Measurements from ENCODE around the gene PRPS1.
A peak's percentile ranks its signal among the peaks of the same experiment; 100 is the strongest.
"Not testable (repeated sequence)": the region's sequence is repeated elsewhere in the genome, so short reads cannot be mapped to it uniquely, and the experiment has no call there.

Gene PRPS1

GRCh38 chrX:107667426-107667825 is 39.1 kb downstream of the PRPS1 start:
- H3K27me3 ChIP-seq (ENCODE audit: low read depth, low read length), result no peaks in the 10 kb centered on the region
- H3K4me1 ChIP-seq (ENCODE audit: control insufficient read depth in 1 of 2, insufficient read depth in 2 of 2, low read length in 2 of 2), result peaks cover 3 to 4% of the 10 kb centered on the region in 2 donors
- H3K4me3 ChIP-seq (ENCODE audit: low read depth in 1 of 2, low read length in 2 of 2), result no peak overlapping the region
- H3K9me3 ChIP-seq (ENCODE audit: control insufficient read depth in 1 of 2, low read length in 2 of 2), result no peaks in the 10 kb centered on the region
- H3K36me3 ChIP-seq (ENCODE audit: control insufficient read depth in 1 of 2, insufficient read depth in 2 of 2, low read length in 2 of 2), result no peaks in the 10 kb centered on the region
- H3K27ac ChIP-seq (ENCODE audit: low read length), result no peak overlapping the region

DNA sequence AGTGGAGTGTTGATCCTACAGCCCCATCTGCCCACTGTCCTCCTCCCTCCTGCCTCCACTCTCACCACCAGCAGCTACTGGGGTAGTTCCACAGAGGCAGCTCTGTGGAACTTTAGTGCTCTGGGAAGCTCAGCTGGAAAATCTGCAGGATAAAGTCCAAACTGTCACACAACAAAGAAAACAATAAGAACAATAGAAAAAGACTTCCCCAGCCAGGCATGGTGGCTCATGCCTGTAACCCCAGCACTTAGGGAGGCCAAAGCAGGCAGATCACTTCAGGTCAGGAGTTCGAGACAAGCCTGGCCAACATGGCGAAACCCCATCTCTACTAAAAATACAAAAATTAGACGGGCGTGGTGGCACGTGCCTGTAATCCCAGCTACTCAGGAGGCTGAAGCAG is 40.4 kb downstream of the PRPS1 start:
- not testable (repeated sequence) for H3K4me3 ChIP-seq (ENCODE audit: low read depth in 1 of 2, low read length in 2 of 2); H3K27ac ChIP-seq (ENCODE audit: low read length); H3K36me3 ChIP-seq (ENCODE audit: control insufficient read depth in 1 of 2, insufficient read depth in 2 of 2, low read length in 2 of 2); H3K9me3 ChIP-seq (ENCODE audit: control insufficient read depth in 1 of 2, low read length in 2 of 2); H3K27me3 ChIP-seq (ENCODE audit: low read depth, low read length)
- peaks cover 4 to 11% of the 10 kb centered on the region in 2 donors for H3K4me1 ChIP-seq (ENCODE audit: control insufficient read depth in 1 of 2, insufficient read depth in 2 of 2, low read length in 2 of 2)

GRCh38 chrX:107669261-107669660 is 41.0 kb downstream of the PRPS1 start:
- Histone ChIP-seq H3K27me3 (ENCODE audit: low read depth, low read length) (no peaks in the 10 kb centered on the region), H3K36me3 (ENCODE audit: control insufficient read depth in 1 of 2, insufficient read depth in 2 of 2, low read length in 2 of 2) (peaks cover 0 to 2% of the 10 kb centered on the region in 2 donors), H3K27ac (ENCODE audit: low read length) (no peak overlapping the region), H3K4me3 (ENCODE audit: low read depth in 1 of 2, low read length in 2 of 2) (no peak overlapping the region), H3K9me3 (ENCODE audit: control insufficient read depth in 1 of 2, low read length in 2 of 2) (no peaks in the 10 kb centered on the region), H3K4me1 (ENCODE audit: control insufficient read depth in 1 of 2, insufficient read depth in 2 of 2, low read length in 2 of 2) (peaks cover 4 to 11% of the 10 kb centered on the region in 2 donors)

GRCh38 chrX:107669885-107670628 is 41.7 kb downstream of the PRPS1 start:
- Histone ChIP-seq H3K27me3 (ENCODE audit: low read depth, low read length) (no peaks in the 10 kb centered on the region), H3K9me3 (ENCODE audit: control insufficient read depth in 1 of 2, low read length in 2 of 2) (no peaks in the 10 kb centered on the region), H3K4me1 (ENCODE audit: control insufficient read depth in 1 of 2, insufficient read depth in 2 of 2, low read length in 2 of 2) (peaks cover 4 to 11% of the 10 kb centered on the region in 2 donors), H3K36me3 (ENCODE audit: control insufficient read depth in 1 of 2, insufficient read depth in 2 of 2, low read length in 2 of 2) (peaks cover 0 to 6% of the 10 kb centered on the region in 2 donors), H3K27ac (ENCODE audit: low read length) (no peak overlapping the region), H3K4me3 (ENCODE audit: low read depth in 1 of 2, low read length in 2 of 2) (no peak overlapping the region)

DNA sequence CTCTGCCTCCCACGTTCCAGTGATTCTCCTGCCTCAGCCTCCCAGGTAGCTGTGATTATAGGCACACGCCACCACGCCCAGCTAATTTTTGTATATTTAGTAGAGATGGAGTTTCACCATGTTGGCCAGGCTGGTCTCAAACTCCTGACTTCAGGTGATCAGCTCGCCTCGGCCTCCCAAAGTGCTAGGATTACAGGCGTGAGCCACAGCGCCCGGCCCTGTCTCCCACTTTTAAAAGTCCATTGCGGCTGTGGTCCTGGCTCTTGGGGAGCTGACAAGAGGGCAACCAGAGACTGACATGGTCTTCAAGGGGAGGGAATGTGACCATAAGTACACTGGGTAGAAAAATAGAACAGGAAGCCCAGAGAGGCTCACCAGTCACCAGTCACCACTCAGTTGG is 42.9 kb downstream of the PRPS1 start:
- H3K9me3 ChIP-seq (ENCODE audit: control insufficient read depth in 1 of 2, low read length in 2 of 2); H3K27me3 ChIP-seq (ENCODE audit: low read depth, low read length); H3K27ac ChIP-seq (ENCODE audit: low read length); H3K4me3 ChIP-seq (ENCODE audit: low read depth in 1 of 2, low read length in 2 of 2): not testable (repeated sequence)
- H3K36me3 ChIP-seq (ENCODE audit: control insufficient read depth in 1 of 2, insufficient read depth in 2 of 2, low read length in 2 of 2), result peaks cover 0 to 10% of the 10 kb centered on the region in 2 donors
- peaks cover 4 to 11% of the 10 kb centered on the region in 2 donors for H3K4me1 ChIP-seq (ENCODE audit: control insufficient read depth in 1 of 2, insufficient read depth in 2 of 2, low read length in 2 of 2)

DNA sequence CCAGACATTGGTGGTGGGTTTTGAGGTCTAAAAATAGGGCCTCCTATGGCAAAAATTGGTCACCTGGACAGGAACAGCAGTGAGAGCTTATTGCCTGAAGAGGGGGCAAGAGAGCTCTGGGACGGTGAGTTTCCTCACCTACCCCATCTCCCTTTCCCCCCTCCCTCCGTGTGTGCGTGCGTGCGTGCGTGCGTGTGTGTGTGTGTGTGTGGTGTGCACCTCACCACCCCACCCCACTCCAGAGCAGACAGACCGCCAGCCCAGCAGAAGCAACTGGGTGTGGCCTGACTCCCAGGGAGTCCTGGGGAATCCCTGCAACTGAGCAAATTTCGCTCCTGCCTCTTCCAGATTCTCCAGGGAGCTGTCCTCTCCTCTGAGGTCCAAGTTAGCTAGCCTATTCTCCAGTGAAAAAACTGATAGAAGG is 44.7 kb downstream of the PRPS1 start:
- H3K27me3 ChIP-seq (ENCODE audit: low read depth, low read length), result no peaks in the 10 kb centered on the region
- peaks cover 4 to 11% of the 10 kb centered on the region in 2 donors for H3K4me1 ChIP-seq (ENCODE audit: control insufficient read depth in 1 of 2, insufficient read depth in 2 of 2, low read length in 2 of 2)
- no peak overlapping the region for H3K4me3 ChIP-seq (ENCODE audit: low read depth in 1 of 2, low read length in 2 of 2)
- H3K36me3 ChIP-seq (ENCODE audit: control insufficient read depth in 1 of 2, insufficient read depth in 2 of 2, low read length in 2 of 2), result peaks cover 0 to 10% of the 10 kb centered on the region in 2 donors
- H3K27ac ChIP-seq (ENCODE audit: low read length), result peak overlapping the region; percentile 83
- H3K9me3 ChIP-seq (ENCODE audit: control insufficient read depth in 1 of 2, low read length in 2 of 2), result no peaks in the 10 kb centered on the region

GRCh38 chrX:107673431-107673830 is 45.1 kb downstream of the PRPS1 start:
- Histone ChIP-seq H3K27me3 (ENCODE audit: low read depth, low read length) (no peaks in the 10 kb centered on the region), H3K9me3 (ENCODE audit: control insufficient read depth in 1 of 2, low read length in 2 of 2) (no peaks in the 10 kb centered on the region), H3K27ac (ENCODE audit: low read length) (peak overlapping the region; percentile 83), H3K36me3 (ENCODE audit: control insufficient read depth in 1 of 2, insufficient read depth in 2 of 2, low read length in 2 of 2) (peaks cover 0 to 10% of the 10 kb centered on the region in 2 donors), H3K4me1 (ENCODE audit: control insufficient read depth in 1 of 2, insufficient read depth in 2 of 2, low read length in 2 of 2) (peaks cover 4 to 11% of the 10 kb centered on the region in 2 donors), H3K4me3 (ENCODE audit: low read depth in 1 of 2, low read length in 2 of 2) (peak overlapping the region in 1 of 2 donors; percentile 16)

GRCh38 chrX:107673933-107674479 is 45.7 kb downstream of the PRPS1 start:
- peaks cover 4 to 11% of the 10 kb centered on the region in 2 donors for H3K4me1 ChIP-seq (ENCODE audit: control insufficient read depth in 1 of 2, insufficient read depth in 2 of 2, low read length in 2 of 2)
- H3K36me3 ChIP-seq (ENCODE audit: control insufficient read depth in 1 of 2, insufficient read depth in 2 of 2, low read length in 2 of 2), result peaks cover 0 to 10% of the 10 kb centered on the region in 2 donors
- H3K9me3 ChIP-seq (ENCODE audit: control insufficient read depth in 1 of 2, low read length in 2 of 2), result no peaks in the 10 kb centered on the region
- peak overlapping the region; percentile 16 to 32 for H3K4me3 ChIP-seq (ENCODE audit: low read depth in 1 of 2, low read length in 2 of 2)
- H3K27ac ChIP-seq (ENCODE audit: low read length), result peak overlapping the region; percentile 96
- no peaks in the 10 kb centered on the region for H3K27me3 ChIP-seq (ENCODE audit: low read depth, low read length)

- peak overlapping the region; percentile 60 to 76 for H3K4me3 ChIP-seq (ENCODE audit: low read depth in 1 of 2, low read length in 2 of 2)
- no peaks in the 10 kb centered on the region for H3K27me3 ChIP-seq (ENCODE audit: low read depth, low read length)
- peaks cover 4 to 11% of the 10 kb centered on the region in 2 donors for H3K4me1 ChIP-seq (ENCODE audit: control insufficient read depth in 1 of 2, insufficient read depth in 2 of 2, low read length in 2 of 2)
- H3K9me3 ChIP-seq (ENCODE audit: control insufficient read depth in 1 of 2, low read length in 2 of 2), result no peaks in the 10 kb centered on the region
- peaks cover 0 to 10% of the 10 kb centered on the region in 2 donors for H3K36me3 ChIP-seq (ENCODE audit: control insufficient read depth in 1 of 2, insufficient read depth in 2 of 2, low read length in 2 of 2)
- peak overlapping the region; percentile 96 for H3K27ac ChIP-seq (ENCODE audit: low read length)
Measured at GRCh38 chrX:107674480-107675364, 46.4 kb downstream of the PRPS1 start.

- H3K27me3 ChIP-seq (ENCODE audit: low read depth, low read length), result no peaks in the 10 kb centered on the region
- peaks cover 0 to 10% of the 10 kb centered on the region in 2 donors for H3K36me3 ChIP-seq (ENCODE audit: control insufficient read depth in 1 of 2, insufficient read depth in 2 of 2, low read length in 2 of 2)
- no peaks in the 10 kb centered on the region for H3K9me3 ChIP-seq (ENCODE audit: control insufficient read depth in 1 of 2, low read length in 2 of 2)
- H3K4me3 ChIP-seq (ENCODE audit: low read depth in 1 of 2, low read length in 2 of 2), result peak overlapping the region; percentile 60 to 76
- H3K4me1 ChIP-seq (ENCODE audit: control insufficient read depth in 1 of 2, insufficient read depth in 2 of 2, low read length in 2 of 2), result peaks cover 0 to 8% of the 10 kb centered on the region in 2 donors
- H3K27ac ChIP-seq (ENCODE audit: low read length), result peak overlapping the region; percentile 96
Measured at GRCh38 chrX:107675365-107675654, 47.0 kb downstream of the PRPS1 start.

DNA sequence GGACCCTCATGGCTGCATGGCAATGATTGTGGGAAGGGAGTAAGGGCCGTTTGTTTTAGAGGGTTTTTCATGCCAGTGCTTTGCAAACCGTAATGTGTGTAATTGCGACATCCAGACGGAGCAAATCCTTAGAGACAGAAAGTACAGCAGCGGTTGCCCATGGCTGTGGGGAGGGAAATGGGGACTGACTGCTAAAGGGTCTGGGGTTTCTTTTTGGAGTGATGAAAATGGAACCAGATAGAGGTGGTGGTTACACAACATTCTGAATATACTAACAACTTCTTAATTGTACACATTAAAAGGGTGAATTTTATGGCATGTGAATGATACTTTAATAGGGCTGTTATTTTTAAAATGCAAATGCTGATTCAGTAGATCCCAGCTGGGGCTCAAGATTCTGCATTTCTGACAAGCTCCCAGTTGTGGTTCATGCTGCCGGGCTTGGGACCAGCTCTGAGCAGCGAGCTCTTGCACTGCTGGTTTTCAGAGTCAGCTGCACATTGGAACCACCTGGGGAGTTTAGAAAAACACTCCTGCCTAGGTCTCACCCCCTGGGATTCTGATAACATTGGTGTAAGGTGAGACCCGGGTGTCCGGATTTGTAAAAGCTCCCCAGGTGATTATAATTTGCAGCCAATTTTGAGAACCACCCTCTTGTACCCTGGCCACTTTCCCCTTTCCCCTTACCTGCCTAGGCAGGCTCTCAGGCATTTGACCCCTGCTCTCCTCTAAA is 47.7 kb downstream of the PRPS1 start:
- H3K4me1 ChIP-seq (ENCODE audit: control insufficient read depth in 1 of 2, insufficient read depth in 2 of 2, low read length in 2 of 2), result peaks cover 0 to 8% of the 10 kb centered on the region in 2 donors
- H3K36me3 ChIP-seq (ENCODE audit: control insufficient read depth in 1 of 2, insufficient read depth in 2 of 2, low read length in 2 of 2), result peaks cover 0 to 10% of the 10 kb centered on the region in 2 donors
- H3K4me3 ChIP-seq (ENCODE audit: low read depth in 1 of 2, low read length in 2 of 2), result peak overlapping the region; percentile 60 to 76
- H3K9me3 ChIP-seq (ENCODE audit: control insufficient read depth in 1 of 2, low read length in 2 of 2), result no peaks in the 10 kb centered on the region
- H3K27me3 ChIP-seq (ENCODE audit: low read depth, low read length), result no peaks in the 10 kb centered on the region
- H3K27ac ChIP-seq (ENCODE audit: low read length), result peak overlapping the region; percentile 96
